GOT3 (cell line): ENCODE results near the gene C2CD2.

Source experiments
- DNase-seq: peaks from one replicate; lab custom pipeline; 2025; ENCODE audit warnings: mixed read lengths; lab: John Stamatoyannopoulos, UW

C2CD2 gene

DNA sequence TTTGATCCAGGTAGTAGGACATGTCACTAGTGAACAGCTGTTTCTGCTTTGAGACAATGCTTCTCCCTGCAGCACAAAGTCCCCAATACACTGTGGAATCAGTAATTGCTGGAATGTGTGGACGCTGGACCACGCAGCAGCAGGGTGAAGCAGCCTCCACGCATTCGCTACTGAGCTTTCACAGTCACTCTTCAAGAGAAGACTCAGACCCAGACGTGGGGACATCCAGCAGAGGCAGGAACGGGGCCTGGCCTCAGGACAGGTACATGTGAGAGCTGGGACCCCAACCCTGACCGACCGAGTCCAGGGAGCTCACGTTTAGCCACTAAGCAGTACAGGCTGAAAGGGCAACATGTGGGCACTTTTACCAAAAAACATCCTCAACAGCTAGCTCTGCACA lies 40.6 kb downstream of the C2CD2 start:
- no peak for DNase-seq

DNA sequence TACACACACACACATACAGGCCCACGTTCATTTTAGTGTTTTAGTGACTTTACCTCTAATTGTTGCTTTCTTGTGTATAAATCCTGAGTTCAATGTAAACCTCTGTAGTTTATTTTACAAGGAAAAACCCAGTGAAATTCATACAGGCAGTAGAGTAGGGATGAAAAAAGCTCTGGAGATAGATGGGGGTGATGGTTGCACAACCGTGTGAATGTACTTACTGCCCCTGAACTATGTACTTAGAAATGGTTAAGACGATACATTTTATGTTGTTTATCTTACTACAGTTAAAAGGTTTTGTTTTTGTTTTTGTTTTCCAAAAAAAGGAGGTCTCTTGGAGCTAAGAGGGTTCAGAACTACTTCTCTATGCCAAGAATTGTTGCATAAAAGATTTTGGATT lies 45.0 kb downstream of the C2CD2 start:
- no peak for DNase-seq

DNA sequence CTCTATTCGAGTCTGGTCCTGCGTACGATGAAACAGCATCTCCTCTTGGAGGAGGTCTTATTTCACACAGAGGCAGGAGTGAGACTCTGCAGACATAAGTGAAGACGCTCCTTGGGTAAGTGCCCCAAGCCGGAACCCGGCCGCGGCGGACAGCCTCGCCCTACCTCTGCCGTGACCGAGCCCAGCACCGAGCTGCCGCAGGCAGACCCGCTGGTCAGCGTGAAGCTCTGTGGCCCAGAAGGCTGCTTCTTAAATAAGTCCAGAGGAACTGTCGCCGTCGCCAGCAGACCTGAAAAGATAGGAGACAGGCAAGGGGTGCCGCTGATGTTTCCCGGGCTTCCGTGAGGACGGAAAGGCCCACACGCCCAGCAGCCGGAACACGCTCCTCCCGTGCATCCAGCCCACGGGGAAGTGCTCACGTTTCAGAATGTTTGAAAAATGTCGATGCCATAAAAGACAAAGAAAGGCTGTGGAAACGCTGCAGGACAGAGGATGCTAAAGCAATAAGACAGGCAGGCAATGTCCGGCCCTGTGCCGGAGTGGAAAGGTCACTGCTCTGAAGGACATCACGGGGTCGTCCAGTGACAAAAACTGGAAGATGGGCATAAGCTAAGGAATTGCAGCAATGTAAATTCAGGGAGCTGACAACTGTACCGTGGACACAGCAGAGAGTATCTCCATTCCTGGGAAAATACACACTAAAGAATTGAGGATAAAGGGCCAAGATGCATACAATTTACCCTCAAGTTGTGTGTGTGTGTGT lies 46.1 kb downstream of the C2CD2 start:
- no peak for DNase-seq

DNA sequence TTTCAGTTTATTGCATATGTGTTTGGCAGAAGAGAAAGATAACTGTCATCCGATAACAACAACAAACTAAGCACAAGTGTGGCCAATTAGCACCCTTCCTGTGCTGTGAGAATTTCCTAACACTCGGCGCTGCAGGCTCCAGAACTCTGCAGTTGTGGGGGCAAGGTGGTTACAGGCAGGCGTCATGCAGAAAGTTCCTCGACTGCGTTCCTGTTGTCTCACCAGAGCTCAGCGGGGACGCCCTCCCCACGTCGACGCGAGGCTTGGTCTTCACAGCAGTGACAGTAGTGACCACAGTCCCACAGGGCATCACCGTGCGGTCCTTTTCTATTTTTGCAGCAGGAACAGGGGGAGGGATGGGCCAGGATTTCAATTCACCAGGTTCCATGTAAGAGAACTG lies 47.0 kb downstream of the C2CD2 start:
- no peak for DNase-seq

DNA sequence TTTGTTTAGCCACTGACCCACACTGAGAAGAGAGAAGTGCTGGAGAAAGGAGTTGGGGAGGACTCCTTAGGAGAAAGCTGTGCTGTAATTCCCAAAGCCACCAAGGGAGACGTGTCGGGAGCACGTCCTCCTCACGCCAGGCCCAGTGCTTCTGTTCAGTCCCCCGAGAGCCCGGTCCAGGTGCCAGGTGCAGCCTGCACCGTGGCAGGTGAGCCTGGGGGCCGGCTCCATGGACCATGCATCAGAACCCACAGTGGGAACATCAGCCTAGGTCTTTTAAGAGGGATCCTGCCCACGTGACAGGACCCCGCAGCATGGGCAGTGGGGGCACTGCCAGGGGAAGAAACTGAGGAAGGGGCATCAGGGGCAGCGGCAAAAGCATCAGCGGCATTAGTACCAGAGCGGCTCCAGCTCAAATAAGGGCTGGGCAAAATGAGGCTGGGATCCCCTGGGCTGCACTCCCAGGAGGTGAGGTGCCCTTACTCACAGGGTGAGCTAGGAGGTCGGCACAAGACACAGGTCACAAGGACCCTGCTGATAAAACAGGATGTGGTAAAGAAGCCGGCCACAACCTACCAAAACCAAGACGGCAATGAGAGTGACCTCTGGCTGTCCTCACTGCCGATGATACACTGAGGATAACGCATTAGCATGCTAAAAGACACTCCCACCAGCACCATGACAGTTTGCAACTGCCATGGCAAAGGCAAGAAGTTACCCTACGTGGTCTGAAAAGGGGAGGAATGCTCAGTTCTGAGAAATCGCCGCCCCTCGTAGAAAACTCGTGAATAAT lies 50.1 kb downstream of the C2CD2 start:
- no peak for DNase-seq

DNA sequence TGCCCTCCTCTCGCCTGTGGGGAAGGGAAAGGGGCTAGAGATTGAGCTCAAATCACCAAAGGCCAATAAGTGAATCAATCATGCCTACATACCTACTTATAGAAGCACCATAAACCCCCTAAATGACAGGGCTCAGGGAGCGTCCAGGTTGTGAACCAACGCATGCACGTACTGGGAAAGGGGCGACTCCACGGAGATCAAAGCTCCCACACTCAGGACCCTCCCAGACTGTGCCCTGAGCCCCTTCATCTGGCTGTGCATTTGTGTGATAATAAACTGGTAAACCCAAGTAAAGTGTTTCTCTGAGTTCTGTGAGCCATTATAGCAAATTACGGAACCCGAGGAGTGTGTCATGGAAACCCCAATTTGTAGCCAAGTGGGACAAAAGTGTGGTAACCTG lies 50.9 kb downstream of the C2CD2 start:
- no peak for DNase-seq

DNA sequence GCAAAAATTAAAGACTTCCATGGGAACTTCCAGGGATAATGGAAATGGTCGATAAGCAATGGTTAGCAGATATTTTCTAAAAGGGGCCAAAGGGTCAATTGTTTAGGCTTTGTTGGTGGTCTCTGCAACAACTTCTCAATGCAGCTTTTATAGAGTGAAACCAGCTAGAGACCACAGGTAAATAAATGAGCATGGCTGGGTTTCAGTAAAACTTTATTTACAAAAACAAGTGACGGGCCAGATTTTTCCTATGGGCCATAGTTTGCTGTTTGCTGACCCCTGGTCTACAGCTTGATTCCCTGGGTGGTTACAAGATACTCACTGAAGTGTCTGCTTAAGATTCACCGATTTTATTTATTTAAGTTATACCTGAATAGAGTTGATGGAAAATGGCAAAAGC lies 52.0 kb downstream of the C2CD2 start:
- no peak for DNase-seq

DNA sequence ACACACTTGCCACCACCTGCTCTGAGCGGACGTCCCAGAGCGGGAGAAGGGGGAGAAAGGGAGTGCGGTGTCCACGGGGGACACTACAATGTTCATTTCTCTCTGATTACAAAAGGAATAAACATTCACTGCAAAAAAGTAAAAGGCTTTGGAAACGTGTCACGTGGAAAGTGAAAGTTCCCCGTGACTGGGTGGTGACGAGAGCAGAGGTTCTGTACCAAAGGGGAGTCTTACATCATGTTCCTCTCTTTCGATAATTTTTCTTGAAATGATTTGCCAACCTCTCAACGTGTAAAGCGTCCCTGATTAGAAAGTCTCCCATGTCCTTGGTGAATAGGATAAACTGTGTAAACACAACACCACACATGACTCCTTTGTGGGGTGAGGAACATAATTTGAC lies 52.7 kb downstream of the C2CD2 start:
- DNase-seq = no peak

DNA sequence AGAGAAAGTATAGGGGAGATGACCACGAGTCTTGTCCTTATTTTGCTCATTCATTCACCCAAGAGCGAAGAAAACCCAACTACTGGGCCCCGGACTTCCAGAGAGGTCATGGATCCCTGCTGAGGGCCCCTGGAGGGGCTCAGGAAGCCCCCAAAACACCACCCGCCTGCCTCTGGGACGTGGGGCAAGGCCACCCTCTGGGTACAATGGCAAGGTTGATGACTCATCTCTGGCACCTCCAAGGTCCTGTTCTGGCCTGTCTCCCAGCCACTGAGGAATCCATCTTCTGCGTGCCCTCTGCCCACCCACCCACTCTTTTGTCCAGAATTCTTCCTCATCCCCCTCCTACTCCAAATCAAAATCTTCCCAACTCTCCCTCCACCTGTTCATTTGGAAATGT lies 53.4 kb downstream of the C2CD2 start:
- no peak for DNase-seq

DNA sequence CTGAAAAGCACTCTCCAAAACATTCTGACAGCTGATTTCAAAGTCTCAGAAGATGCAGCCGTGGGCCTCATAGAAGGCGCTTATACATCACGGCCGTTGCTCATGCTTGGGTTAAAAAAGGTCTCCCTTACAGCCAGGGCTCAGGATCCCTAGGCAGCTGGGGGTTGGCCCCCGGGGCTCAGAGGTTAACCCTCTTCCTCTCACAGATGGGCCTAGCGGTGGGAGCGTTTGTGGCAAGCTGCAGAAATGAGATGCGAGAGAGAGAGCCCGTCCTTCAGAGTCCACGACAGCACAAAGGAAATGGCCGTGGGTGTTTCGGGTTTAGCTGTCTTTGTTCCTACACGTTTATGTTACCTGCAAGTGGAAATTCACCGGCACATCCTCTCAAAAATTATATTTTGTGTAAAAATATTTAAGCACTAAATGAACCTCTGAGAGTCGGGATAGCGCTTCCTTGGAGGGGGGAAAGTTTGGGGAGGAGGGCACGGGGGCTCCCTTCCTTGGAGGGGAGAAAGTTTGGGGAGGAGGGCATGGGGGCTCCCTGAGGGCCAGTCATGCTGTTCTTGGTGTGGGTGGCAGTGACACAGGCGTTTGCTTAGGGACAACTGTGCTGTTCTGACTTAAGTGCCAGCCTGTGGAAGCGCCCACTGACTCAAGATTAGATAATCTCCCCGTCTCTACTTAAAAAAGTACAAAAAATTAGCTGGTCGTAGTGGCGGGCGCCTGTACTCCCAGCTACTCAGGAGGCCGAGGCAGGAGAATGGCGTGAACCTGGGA lies 54.2 kb downstream of the C2CD2 start:
- no peak for DNase-seq

DNA sequence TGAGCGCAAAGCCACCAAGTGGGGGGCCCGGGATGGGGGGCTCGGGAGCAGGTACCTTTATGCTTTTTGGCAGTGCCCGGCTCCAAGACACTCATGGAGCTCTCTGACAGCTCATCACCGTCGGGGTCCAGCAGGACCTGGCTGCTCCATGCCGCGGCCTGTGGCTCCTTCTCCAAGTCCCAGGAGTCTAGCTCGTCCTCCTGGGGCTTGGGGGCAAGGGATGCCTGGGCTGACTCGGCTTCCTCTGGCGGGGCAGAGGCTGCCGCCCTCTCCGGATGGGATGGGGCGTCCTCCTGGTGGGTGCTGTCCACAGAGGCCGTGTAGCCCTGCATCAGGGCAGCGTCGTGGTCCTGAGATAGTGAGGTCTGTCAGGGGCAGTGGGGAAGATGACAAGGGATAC lies 54.8 kb downstream of the C2CD2 start:
- DNase-seq = no peak

DNA sequence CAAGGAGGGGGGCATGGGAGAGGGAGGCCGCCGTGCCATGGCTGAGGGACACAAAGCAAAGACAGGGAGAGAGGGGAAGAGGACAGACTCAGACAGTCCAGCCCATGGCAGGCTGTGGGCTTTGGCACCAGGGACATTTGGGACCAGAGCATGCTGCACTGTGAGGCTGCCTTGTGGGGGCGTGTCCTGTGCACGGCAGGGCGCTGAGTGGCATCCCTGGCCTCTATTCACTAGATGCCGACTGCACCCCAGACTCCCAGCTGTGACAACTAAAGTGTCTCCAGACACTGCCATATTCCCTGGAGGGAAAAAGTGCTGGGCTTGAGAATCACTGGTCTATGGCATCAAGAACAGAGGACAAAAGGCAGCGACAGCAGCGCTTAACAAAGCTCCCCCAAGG lies 56.1 kb downstream of the C2CD2 start:
- DNase-seq = no peak

DNA sequence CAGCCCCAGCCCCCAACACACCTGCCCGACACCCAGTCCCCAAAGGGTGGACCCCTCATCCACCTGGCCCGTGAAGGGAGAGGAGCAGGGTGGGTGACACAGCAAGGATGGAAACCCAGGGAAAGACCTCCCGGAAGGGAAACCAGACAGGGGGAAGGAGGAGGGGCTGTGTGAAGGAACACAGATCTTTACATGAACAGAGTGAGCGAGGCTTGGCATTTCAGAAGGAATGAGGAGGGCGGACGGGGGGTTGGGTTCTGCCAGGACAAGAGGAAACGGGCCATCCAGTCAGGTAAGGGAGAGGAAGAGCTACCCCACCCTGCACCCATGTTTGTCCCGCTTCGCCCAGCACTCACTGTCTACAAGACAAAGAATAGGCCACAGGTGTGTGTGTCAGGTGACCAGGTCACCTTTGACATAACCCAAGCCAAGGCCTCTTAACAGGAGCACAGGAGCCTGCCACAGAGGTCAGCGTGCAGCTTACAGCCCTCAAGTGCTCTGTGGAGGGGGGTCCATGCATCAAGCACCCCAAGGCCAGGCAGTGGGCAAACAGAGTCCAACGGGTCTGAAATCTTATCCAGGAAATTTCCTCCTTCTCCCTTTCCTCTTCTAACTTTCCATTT lies 56.7 kb downstream of the C2CD2 start:
- no peak for DNase-seq

DNA sequence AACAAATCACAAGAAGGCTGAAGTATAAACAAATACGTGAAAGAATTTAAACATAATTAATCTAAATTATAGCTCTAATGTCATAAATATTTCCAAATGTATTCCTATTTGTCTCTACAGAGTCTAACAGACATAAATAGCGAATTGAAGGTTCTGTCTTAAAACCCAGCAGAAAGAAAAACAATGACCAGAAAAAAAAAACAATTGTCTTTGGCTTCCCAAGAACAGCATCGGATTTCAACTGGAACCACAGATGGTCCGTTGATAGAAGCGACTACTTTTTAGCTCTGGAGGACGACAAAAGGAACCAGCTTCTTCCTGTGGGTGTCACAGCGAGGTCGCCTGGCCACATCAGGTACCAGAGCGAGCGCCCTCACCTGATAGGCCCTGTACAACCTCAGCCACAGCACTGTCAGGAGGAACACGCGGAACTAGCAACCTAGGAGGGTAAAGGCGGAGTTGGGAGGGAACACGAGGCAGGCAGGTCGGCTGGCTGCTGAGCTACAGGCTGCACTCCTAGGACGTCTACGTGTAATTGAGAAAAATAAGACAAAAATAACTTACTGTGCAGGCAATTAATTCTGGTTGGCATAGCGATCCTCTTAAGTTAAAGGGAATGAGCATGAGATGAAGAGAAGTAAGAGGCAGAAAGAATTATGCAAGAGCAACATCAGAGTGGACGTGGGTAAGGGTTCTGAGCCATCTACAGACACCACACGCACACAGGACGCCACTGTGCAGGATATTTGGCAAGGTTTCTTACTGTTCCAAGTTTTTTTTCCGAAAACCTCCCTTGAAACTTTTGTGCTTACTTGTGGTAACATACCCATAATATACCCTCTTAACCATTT lies 58.0 kb downstream of the C2CD2 start:
- DNase-seq = no peak

DNA sequence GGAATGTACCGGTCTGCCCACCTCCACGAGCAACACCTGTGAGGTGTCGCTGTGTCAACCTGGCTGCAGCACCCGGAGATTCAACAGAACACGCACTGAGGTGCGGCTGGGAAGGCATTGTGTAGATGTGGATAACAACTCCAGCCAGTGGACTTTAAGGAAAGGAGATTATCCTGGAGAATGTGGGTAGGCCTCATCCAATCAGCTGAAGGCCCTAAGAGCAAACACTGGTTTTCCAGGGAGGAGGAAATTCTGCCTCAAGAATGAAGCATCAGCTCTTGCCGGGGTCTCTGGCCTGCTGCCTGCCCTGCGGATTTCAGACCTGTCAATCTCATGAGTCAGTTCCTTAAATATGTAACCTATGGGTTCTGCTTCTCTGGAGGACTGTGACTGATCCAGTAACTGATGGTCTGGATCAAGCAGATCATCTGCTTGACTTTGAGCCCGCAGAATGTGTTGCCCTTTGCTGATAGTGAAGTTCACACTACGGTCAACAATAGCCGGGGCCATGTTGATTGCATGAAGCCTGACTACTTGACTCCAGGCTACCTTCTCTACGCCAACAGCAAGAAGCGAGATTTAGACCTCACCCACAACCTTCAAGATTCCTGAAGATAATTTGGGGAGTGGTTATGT lies 58.8 kb downstream of the C2CD2 start:
- no peak for DNase-seq

DNA sequence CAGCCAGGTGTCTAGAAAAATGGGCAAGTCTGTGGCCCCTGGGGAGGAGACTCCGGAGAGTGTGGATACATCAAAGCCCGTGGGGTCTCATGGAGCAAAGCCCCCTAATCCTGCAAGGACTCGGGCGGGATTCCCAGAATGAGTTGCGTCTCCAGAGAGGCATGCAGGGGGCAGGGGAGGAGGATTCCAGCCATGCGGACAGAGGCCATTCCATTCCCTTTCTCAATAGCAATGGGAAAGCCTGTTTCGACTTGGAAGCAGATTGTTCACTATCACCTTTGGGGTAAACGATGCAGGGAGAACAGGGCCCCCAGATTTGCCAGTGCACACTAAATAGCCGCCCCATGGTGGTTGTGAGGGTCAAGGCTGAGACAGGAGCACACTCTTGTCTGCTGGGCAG lies 59.3 kb downstream of the C2CD2 start:
- no peak for DNase-seq

DNA sequence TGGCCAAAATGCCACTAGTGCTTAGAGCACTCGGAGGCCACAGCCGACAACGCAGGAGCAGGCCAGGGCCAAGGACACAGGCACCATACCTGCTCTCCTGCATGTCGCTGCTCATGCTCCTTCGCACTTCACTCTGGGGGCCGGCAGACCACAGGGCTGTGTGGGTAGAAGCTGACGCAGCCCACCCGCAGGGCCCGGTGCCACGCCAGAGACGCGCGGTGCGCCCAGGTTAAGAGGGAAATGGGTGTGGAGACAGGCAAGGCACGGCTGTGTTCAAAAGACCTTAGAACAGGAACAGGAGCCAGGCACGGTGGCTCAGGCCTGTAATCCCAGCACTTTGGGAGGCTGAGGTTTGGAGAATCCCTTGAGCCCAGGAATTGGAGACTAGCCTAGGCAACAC lies 61.1 kb downstream of the C2CD2 start:
- no peak for DNase-seq

DNA sequence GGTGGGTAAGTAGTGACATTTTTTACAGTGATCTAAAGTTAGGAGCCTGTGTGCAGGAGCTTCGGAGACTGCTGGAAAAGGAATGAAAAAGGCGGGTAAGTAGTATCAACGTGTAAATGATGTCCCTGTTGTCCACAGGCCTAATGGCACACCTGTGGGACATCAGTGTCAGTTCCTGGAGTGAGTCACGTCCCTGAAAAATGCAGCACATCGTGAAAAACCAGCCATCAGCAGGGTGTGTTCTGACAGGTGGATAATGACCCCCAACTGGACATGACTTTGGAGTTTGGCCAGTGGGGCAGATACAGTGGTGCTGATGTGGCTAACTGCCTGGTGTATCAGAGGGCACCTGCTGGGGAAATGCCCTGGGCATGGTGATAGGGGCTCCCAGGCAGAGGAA lies 62.7 kb downstream of the C2CD2 start:
- DNase-seq = no peak

DNA sequence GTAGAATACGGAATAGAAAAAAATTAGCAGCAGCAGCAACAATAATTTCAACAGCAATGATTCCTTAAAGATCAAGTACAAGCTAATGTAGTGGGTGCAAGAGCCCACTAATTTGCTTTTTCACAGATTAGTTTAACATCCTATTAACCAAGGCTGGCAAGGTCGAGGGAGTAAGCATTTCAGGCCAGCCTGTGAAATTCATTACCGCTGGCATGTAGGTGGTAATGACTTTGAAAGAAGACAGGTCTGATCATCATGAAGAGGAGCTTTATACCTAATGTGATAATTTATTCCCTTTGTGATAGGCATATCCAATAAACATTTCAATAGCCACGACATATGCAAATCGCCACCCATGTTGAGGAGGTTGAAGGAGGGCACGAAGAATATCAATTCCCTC lies 63.5 kb downstream of the C2CD2 start:
- DNase-seq = no peak

DNA sequence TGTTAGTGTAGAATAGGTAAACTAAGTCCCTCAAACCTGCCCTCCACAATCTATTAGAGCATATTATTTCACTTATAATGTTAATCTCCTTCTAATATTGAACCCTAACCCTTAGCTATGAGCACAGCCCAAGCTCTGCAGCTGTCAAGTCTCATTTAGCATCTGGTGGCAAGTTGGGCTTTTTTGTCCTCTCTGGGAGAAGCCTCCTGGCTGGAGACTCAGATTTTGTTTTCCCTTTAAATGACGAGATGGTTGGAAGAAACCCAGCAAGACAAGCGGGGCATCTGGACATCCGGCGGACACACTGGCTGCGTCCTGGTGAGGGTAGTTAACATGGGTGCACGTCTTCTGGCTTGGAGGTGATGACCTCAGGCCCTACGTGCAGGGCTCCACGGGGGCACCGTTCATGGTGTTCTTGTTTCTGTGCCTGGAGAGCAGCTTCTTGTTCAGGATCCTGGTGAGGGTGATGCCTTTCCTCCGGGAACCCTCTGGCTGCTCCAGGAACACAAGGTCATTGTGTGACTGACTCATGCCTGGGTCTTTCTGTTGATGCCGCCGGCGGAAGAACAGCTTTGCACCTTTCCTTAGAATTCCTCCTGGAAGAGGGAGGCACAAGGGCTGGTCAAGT lies 65.0 kb downstream of the C2CD2 start:
- DNase-seq = no peak

DNA sequence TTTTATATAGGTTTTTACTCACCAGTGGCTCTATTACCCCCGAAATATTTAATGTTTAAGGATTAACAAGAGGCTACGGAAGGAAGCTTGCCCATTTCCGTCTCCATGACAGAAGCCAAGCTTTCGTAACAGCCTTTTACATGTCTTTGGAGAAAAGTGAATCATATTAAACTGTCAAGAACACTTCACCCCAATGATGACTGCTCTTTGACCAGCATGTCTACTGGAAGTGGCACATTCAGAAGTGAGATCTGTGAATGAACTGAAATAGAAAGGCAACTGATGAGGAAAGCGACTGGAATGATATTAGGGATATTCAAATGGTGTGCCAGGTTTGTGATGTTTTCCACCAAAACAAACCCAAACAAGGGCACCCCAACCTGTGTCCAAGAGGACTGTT lies 66.2 kb downstream of the C2CD2 start:
- DNase-seq = no peak
